Activated B cell treated with CpG ODN at 0.5 μM for 24 hours (primary cell): Measurements from ENCODE around the gene GPR146. TPM values are rescaled to one million over a fixed set of nuclear protein-coding genes. Genes with fewer than 3 reads are reported as not detected.

Source experiments
- ATAC-seq: fragments of 200-7000 bp; cut with Tn5 transposase; one replicate; pipeline ENCODE4 v1.10.0; 2021; ENCODE audit warnings: low read depth, mild to moderate bottlenecking, moderate library complexity
- CTCF ChIA-PET: fragments of 350-600 bp; sonication (Branson Sonifier 250); formaldehyde crosslinking; loops from one replicate; lab custom pipeline; 2021; ENCODE audit warnings: antibody characterized with exemption; lab: Charles Lee
- POLR2A ChIA-PET: fragments of 350-600 bp; sonication (Branson Sonifier 250); formaldehyde crosslinking; loops from one replicate; lab custom pipeline; 2021; ENCODE audit warnings: antibody characterized with exemption; lab: Charles Lee
- DNase-seq: peaks from one replicate; pipeline ENCODE4 v3.0.0; 2022
- H3K27ac Mint-ChIP-seq: one replicate; pipeline ENCODE4 v1.8.0; 2020; ENCODE audit warnings: mixed read lengths
- H3K27me3 Mint-ChIP-seq: one replicate; pipeline ENCODE4 v1.8.0; 2021; ENCODE audit warnings: mixed read lengths
- H3K36me3 Mint-ChIP-seq: one replicate; pipeline ENCODE4 v1.8.0; 2021; ENCODE audit warnings: low read depth, mixed read lengths
- H3K4me1 Mint-ChIP-seq: one replicate; pipeline ENCODE4 v1.8.0; 2021; ENCODE audit warnings: mixed read lengths
- H3K4me3 Mint-ChIP-seq: one replicate; pipeline ENCODE4 v1.8.0; 2020; ENCODE audit warnings: mild to moderate bottlenecking, mixed read lengths
- H3K9me3 Mint-ChIP-seq: one replicate; pipeline ENCODE4 v1.8.0; 2020; ENCODE audit warnings: mixed read lengths
- intact Hi-C: fragments of 100-400 bp; cut with micrococcal nuclease; formaldehyde crosslinking; loops from one replicate; pipeline ENCODE4 v1.15.1; 2024
- total RNA-seq: library from RNA; stranded (reverse); gene quantifications from 2 replicates; pipeline ENCODE4 v1.2.3, GENCODE V29; 2022
- TF ChIP-seq, protein P1 (sequence below): fragments of 200-600 bp; IDR thresholded peaks from one replicate; pipeline ENCODE4 v1.8.0; 2022; ENCODE audit warnings: antibody characterized with exemption, mild to moderate bottlenecking

GPR146 gene
- total RNA-seq, 1 donor from 2014 or later, result 6.9 TPM

DNA sequence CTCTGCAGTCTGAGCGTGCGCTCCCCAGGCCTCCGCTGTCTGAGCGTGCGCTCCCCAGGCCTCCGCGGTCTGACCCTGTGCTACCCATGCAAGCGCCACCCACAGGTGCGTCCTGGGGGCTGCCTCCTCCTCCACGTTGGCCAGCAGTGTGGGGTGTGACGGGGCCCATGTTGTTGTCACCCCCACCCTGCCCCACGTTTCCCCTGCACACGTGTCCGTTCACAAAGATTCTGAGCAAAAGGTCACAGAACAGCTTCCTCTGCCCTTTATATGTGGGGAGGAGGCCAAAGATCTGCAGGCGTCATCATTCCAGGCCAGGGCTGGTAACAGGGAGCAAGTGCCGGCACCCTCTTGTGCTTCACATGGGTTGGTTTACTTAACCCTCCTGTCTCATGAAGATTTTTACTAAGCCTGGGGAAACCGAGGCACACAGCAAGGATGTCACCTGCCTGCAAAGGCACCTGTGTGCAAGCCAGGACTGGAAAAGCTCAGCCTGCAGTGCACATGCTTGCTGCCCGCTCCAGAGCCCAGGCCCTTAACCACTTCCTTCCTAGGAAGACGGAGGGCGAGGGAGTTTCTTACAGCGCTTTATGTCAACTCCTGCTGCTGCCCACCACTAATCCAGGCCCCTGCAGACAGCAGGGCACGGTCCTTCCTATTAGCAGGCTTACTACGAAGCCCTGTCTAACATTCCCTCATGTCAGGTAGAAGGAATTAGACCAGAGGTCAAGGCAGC lies 4.8 kb downstream of the GPR146 start:
- Mint-ChIP-seq H3K4me3 (no peak overlapping the region), H3K9me3 (no peaks in the 10 kb centered on the region), H3K36me3 (no peaks in the 10 kb centered on the region), H3K4me1 (peaks cover 19% of the 10 kb centered on the region), H3K27me3 (peaks cover 5% of the 10 kb centered on the region), H3K27ac (no peak overlapping the region)
- ChIA-PET POLR2A (no interaction called here), CTCF (no interaction called here)
- no peak for DNase-seq
- intact Hi-C loops, result no loop called here
- no peak for ATAC-seq
- TF ChIP-seq, protein P1, sequence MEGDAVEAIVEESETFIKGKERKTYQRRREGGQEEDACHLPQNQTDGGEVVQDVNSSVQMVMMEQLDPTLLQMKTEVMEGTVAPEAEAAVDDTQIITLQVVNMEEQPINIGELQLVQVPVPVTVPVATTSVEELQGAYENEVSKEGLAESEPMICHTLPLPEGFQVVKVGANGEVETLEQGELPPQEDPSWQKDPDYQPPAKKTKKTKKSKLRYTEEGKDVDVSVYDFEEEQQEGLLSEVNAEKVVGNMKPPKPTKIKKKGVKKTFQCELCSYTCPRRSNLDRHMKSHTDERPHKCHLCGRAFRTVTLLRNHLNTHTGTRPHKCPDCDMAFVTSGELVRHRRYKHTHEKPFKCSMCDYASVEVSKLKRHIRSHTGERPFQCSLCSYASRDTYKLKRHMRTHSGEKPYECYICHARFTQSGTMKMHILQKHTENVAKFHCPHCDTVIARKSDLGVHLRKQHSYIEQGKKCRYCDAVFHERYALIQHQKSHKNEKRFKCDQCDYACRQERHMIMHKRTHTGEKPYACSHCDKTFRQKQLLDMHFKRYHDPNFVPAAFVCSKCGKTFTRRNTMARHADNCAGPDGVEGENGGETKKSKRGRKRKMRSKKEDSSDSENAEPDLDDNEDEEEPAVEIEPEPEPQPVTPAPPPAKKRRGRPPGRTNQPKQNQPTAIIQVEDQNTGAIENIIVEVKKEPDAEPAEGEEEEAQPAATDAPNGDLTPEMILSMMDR, result no peak

- ChIA-PET CTCF (no interaction called here), POLR2A (no interaction called here)
- DNase-seq (no peak), ATAC-seq (no peak)
- H3K27me3 Mint-ChIP-seq, result peaks cover 6% of the 10 kb centered on the region
- no peaks in the 10 kb centered on the region for H3K9me3 Mint-ChIP-seq
- no peak overlapping the region for H3K27ac Mint-ChIP-seq
- peaks cover 22% of the 10 kb centered on the region for H3K4me1 Mint-ChIP-seq
- intact Hi-C loops, result no loop called here
- TF ChIP-seq, protein P1, result no peak
- H3K4me3 Mint-ChIP-seq, result no peak overlapping the region
- no peaks in the 10 kb centered on the region for H3K36me3 Mint-ChIP-seq
These were observed 5.5 kb downstream of the GPR146 start for GRCh38 chr7:1049801-1050200.

GRCh38 chr7:1050254-1050906 lies 6.0 kb downstream of the GPR146 start:
- H3K27me3 Mint-ChIP-seq, result peaks cover 6% of the 10 kb centered on the region
- no peak overlapping the region for H3K4me3 Mint-ChIP-seq
- intact Hi-C loops, result no loop called here
- H3K27ac Mint-ChIP-seq, result no peak overlapping the region
- H3K36me3 Mint-ChIP-seq, result no peaks in the 10 kb centered on the region
- POLR2A ChIA-PET, result no interaction called here
- CTCF ChIA-PET, result interaction anchor here (2.6 kb wide), 1 partner anchor 57 kb away, joined by 7 read pairs; no protein-coding TSS in a partner anchor
- H3K9me3 Mint-ChIP-seq, result no peaks in the 10 kb centered on the region
- TF ChIP-seq, protein P1, result no peak
- DNase-seq (no peak), ATAC-seq (no peak)
- H3K4me1 Mint-ChIP-seq, result peaks cover 22% of the 10 kb centered on the region

DNA sequence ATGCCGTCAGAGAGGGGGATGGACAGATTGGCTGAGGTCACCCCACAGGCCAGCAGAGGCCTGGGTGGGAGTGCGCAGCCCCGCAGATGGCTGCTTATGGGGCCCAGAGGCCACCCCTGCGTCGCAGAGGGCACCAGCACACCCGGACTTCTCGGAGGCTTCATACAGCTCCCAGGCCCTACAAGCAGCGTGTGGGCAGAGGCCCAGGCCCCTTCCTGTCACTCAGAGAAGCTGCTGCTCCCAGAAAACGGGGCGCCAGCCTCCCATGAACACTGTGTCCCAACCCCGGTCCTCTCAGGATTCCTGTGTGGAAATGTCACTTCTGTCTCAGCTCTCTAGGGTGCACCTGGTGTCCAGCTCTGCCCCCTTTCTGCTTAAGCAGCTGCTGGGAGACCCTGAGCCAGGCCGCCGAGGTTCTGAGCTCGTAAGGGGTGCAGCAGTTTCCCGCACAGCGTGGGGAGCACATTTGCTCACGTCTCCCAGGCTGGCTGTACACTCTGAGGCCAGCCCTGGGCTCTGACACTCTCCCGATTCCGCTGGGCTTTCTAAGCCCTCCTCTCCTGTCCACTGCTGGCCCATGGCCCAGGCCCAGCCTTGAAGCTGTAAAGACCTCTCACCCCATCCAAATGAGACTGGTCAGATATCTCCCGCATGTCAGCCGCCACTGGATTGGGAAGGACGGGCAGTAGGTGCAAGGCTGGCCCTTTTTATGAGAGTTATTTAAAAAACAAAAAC lies 6.8 kb downstream of the GPR146 start:
- Mint-ChIP-seq H3K36me3 (no peaks in the 10 kb centered on the region), H3K9me3 (no peaks in the 10 kb centered on the region), H3K4me3 (no peak overlapping the region), H3K27me3 (peaks cover 6% of the 10 kb centered on the region), H3K4me1 (peaks cover 25% of the 10 kb centered on the region), H3K27ac (no peak overlapping the region)
- intact Hi-C loops, result no loop called here
- ATAC-seq (no peak), DNase-seq (no peak)
- ChIA-PET POLR2A (no interaction called here), CTCF (interaction anchor here (2.6 kb wide), 1 partner anchor 58 kb away, joined by 7 read pairs; no protein-coding TSS in a partner anchor)
- TF ChIP-seq, protein P1, result no peak
